ENCODE data around the gene PAM. TPM values are rescaled to one million over a fixed set of nuclear protein-coding genes. Genes with fewer than 3 reads are reported as not detected.

PAM gene
- total and polyA plus RNA-seq, 2 of the 13 experiments (the other 11 are each of a cell fraction or from before 2014, with no cell fraction given) = 20.2 to 79.1 TPM

DNA sequence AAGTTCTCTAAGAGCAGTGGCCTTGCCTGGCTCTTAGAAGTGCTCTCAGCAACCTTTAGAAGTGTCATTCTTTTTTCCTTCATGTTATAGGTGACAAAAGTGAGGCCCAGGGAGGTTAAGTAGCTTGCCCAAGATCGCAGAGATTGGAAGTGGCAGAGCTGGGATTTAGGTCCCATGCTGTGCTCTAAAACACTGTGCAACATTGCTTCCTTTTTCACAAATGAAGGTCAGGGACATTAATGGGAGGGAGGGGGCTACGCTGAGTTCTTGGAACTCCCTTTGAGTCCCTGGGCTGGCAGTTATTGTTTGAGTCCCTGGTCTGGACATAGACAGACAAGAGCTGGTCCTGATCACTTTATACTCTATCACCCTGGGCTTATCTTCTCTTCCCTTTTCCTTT is 45.3 kb downstream of the PAM start (continued):
- TF ChIP-seq ESRRA (CRISPR knock-in tag; IDR thresholded peaks at IDR 0.05; ENCODE audit: low read depth) = no peak

- ChIA-PET CTCF (ENCODE audit: low intra/inter-chr PET ratio, low total read pairs) (no interaction called here), POLR2A (no interaction called here)
- BruUV-seq (replicated peaks) = no TSS peak
- no peak for ATAC-seq
- WGBS (ENCODE audit: low lambda C conversion rate) = 81% methylated on average over 3 of the region's 3 CpGs
- no peaks in the 10 kb centered on the region for H3K36me3 ChIP-seq (replicated peaks in 1 of 2; ENCODE audit: control insufficient read depth in 1 of 2, insufficient read depth in 2 of 2, low read length in 2 of 2)
- DNase-seq (ENCODE audit: low spot score) = no peak
- in situ Hi-C loops (cut with HindIII; ENCODE audit: extremely low pct_ligation_motif_present, low pct_unique_long_range_greater_than_20kb) (no loop called here), intact Hi-C loops (cut with micrococcal nuclease; ENCODE audit: unreplicated experiment) (no loop called here)
- H3K4me3 ChIP-seq (replicated peaks in 1 of 3; ENCODE audit: insufficient read depth in 1 of 3, low read depth in 2 of 3, low read length in 3 of 3) = no peak overlapping the region
- no peaks in the 10 kb centered on the region for H4K20me1 ChIP-seq (ENCODE audit: insufficient read depth, low read length)
- FAIRE-seq = no peak
- no peak overlapping the region for H2AFZ ChIP-seq (ENCODE audit: low read length)
- TF ChIP-seq IRF2 (CRISPR knock-in tag; IDR thresholded peaks at IDR 0.05) (no peak), ZNF562 (CRISPR knock-in tag; IDR thresholded peaks at IDR 0.05; ENCODE audit: borderline replicate concordance) (no peak), HES4 (CRISPR knock-in tag; IDR thresholded peaks at IDR 0.05; ENCODE audit: borderline replicate concordance) (no peak), AGO1 (IDR thresholded peaks at IDR 0.05; ENCODE audit: low read depth, low read length, poor library complexity, severe bottlenecking) (no peak), ZMAT3 (CRISPR knock-in tag; conservative IDR thresholded peaks at IDR 0.05) (no peak), RXRA (CRISPR knock-in tag; IDR thresholded peaks at IDR 0.05) (no peak), SETDB1 (CRISPR knock-in tag; IDR thresholded peaks at IDR 0.05; ENCODE audit: borderline replicate concordance) (no peak), ZNF207 (IDR thresholded peaks at IDR 0.05; ENCODE audit: borderline replicate concordance) (no peak), GMEB1 (CRISPR knock-in tag; IDR thresholded peaks at IDR 0.05; ENCODE audit: borderline replicate concordance) (no peak)
- TF ChIP-seq, protein P1, sequence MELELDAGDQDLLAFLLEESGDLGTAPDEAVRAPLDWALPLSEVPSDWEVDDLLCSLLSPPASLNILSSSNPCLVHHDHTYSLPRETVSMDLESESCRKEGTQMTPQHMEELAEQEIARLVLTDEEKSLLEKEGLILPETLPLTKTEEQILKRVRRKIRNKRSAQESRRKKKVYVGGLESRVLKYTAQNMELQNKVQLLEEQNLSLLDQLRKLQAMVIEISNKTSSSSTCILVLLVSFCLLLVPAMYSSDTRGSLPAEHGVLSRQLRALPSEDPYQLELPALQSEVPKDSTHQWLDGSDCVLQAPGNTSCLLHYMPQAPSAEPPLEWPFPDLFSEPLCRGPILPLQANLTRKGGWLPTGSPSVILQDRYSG (CRISPR knock-in tag; IDR thresholded peaks at IDR 0.05) = no peak
- TF ChIP-seq, protein P2, sequence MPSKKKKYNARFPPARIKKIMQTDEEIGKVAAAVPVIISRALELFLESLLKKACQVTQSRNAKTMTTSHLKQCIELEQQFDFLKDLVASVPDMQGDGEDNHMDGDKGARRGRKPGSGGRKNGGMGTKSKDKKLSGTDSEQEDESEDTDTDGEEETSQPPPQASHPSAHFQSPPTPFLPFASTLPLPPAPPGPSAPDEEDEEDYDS (CRISPR knock-in tag; IDR thresholded peaks at IDR 0.05) = no peak
- peaks cover 7% of the 10 kb centered on the region for H3K4me1 ChIP-seq (ENCODE audit: insufficient read depth, low read length)
- no peaks in the 10 kb centered on the region for H3K79me2 ChIP-seq (ENCODE audit: insufficient read depth, low read length)
- no peak overlapping the region for H3K27ac ChIP-seq (ENCODE audit: extremely low read length, insufficient read depth, low read length)
- no peaks in the 10 kb centered on the region for H3K27me3 ChIP-seq (ENCODE audit: control insufficient read depth in 1 of 2, insufficient read depth in 2 of 2, low read length in 2 of 2)
- no peak overlapping the region for H3K9ac ChIP-seq (ENCODE audit: insufficient read depth, low read depth, low read length)
- no peaks in the 10 kb centered on the region for H3K9me3 ChIP-seq (ENCODE audit: low read length)
- no peak overlapping the region for H3K4me2 ChIP-seq (ENCODE audit: low read depth, low read length)
These were observed 46.3 kb downstream of the PAM start for GRCh38 chr5:102801371-102801770.
